IMR-90 (cell line): ENCODE measurements around the gene MRTFA. TPM values are rescaled to one million over a fixed set of nuclear protein-coding genes. Genes with fewer than 3 reads are reported as not detected.
"Not testable (repeated sequence)": the region's sequence is repeated elsewhere in the genome, so short reads cannot be mapped to it uniquely, and the experiment has no call there.

Experiments used
- ATAC-seq: fragments of 200-7000 bp; cut with Tn5 transposase; 2 replicates; pipeline ENCODE4 v1.9.1; 2020; ENCODE audit warnings: low read depth, mild to moderate bottlenecking, moderate library complexity
- BruUV-seq: library from RNA; stranded (reverse); fragments of 400-500 nt; replicated peaks from 2 replicates; lab custom pipeline; 2021; lab: Mats Ljungman, UMichigan
- CTCF ChIA-PET: fragments of 300-600 bp; formaldehyde crosslinking; extraction: SDS; loops from one replicate; lab custom pipeline; 2021; ENCODE audit warnings: antibody characterized with exemption; lab: Yijun Ruan, JAX
- POLR2A ChIA-PET: fragments of 300-600 bp; sonication (Branson Sonifier 250); formaldehyde crosslinking; loops from one replicate; lab custom pipeline; 2022; ENCODE audit warnings: antibody characterized with exemption; ENCODE audit not compliant: unreplicated experiment; lab: Charles Lee
- DNase-seq: peaks from one replicate; pipeline ENCODE4 v3.0.0; 2013
- H2AFZ ChIP-seq: replicated peaks from 2 replicates; pipeline ENCODE3; 2013; ENCODE audit warnings: low read length, mild to moderate bottlenecking; ENCODE audit not compliant: poor library complexity
- H2AK5ac ChIP-seq: 2 replicates; pipeline ENCODE4 v1.6.1; 2013; ENCODE audit warnings: low read depth, low read length, inconsistent platforms
- H2AK9ac ChIP-seq: replicated peaks from 2 replicates; pipeline ENCODE3; 2013; ENCODE audit warnings: mild to moderate bottlenecking, low read depth, low read length, moderate library complexity; ENCODE audit not compliant: poor library complexity
- H2BK120ac ChIP-seq: 2 replicates; pipeline ENCODE4 v1.6.1; 2013; ENCODE audit warnings: low read depth, low read length, inconsistent platforms
- H2BK15ac ChIP-seq: 3 replicates; pipeline ENCODE4 v1.6.1; 2013; ENCODE audit warnings: low read depth, low read length, inconsistent platforms
- H2BK20ac ChIP-seq: 2 replicates; pipeline ENCODE4 v1.6.1; 2013; ENCODE audit warnings: low read depth, mild to moderate bottlenecking, inconsistent platforms, low read length, moderate library complexity
- H2BK5ac ChIP-seq: 2 replicates; pipeline ENCODE4 v1.6.1; 2013; ENCODE audit warnings: mild to moderate bottlenecking, low read depth, low read length, inconsistent platforms; ENCODE audit not compliant: poor library complexity, severe bottlenecking
- H3K14ac ChIP-seq: replicated peaks from 2 replicates; pipeline ENCODE4 v1.6.1; 2013; ENCODE audit warnings: low read depth, low read length, inconsistent platforms
- H3K18ac ChIP-seq: 2 replicates; pipeline ENCODE4 v1.6.1; 2013; ENCODE audit warnings: low read depth, low read length, control low read depth
- H3K23ac ChIP-seq: 2 replicates; pipeline ENCODE4 v1.6.1; 2013; ENCODE audit warnings: low read depth, low read length, inconsistent platforms
- H3K27ac ChIP-seq: 2 replicates; pipeline ENCODE4 v1.5.1; 2013; ENCODE audit warnings: mild to moderate bottlenecking, control low read depth, low read length; ENCODE audit not compliant: insufficient read depth
- H3K27me3 ChIP-seq: 2 replicates; pipeline ENCODE4 v1.6.1; 2013; ENCODE audit warnings: low read length; ENCODE audit not compliant: control insufficient read depth, insufficient read depth
- H3K36me3 ChIP-seq: 2 replicates; pipeline ENCODE4 v1.6.1; 2013; ENCODE audit warnings: low read length, mixed read lengths; ENCODE audit not compliant: control insufficient read depth, insufficient read depth
- H3K4ac ChIP-seq: 2 replicates; pipeline ENCODE4 v1.6.1; 2013; ENCODE audit warnings: low read depth, low read length, inconsistent platforms
- H3K4me1 ChIP-seq: 2 replicates; pipeline ENCODE4 v1.6.1; 2013; ENCODE audit warnings: low read length, mixed read lengths; ENCODE audit not compliant: control insufficient read depth, insufficient read depth
- H3K4me2 ChIP-seq: 2 replicates; pipeline ENCODE4 v1.6.1; 2013; ENCODE audit warnings: low read depth, mild to moderate bottlenecking, control low read depth, low read length, moderate library complexity
- H3K4me3 ChIP-seq: 2 replicates; pipeline ENCODE4 v1.5.1; 2013; ENCODE audit warnings: low read depth, mild to moderate bottlenecking, control low read depth, low read length, moderate library complexity; ENCODE audit not compliant: insufficient read depth
- H3K56ac ChIP-seq: 2 replicates; pipeline ENCODE4 v1.6.1; 2013; ENCODE audit warnings: low read length, inconsistent platforms; ENCODE audit not compliant: insufficient read depth; ENCODE audit errors: extremely low read depth
- H3K79me1 ChIP-seq, 2 experiments: 2 replicates each; pipeline ENCODE4 v1.6.1; 2013; ENCODE audit warnings: low read length in 2 of 2, inconsistent platforms in 1 of 2, low read depth in 1 of 2
- H3K9ac ChIP-seq: 2 replicates; pipeline ENCODE4 v1.6.1; 2013; ENCODE audit warnings: low read depth, low read length, control low read depth
- H3K9me1 ChIP-seq: 2 replicates; pipeline ENCODE4 v1.6.1; 2013; ENCODE audit warnings: low read length, inconsistent platforms; ENCODE audit not compliant: insufficient read depth
- H3K9me3 ChIP-seq: 2 replicates; pipeline ENCODE4 v1.6.1; 2013; ENCODE audit warnings: low read length; ENCODE audit not compliant: control insufficient read depth, insufficient read depth
- H4K20me1 ChIP-seq: 2 replicates; pipeline ENCODE4 v1.6.1; 2013; ENCODE audit warnings: low read length, inconsistent platforms; ENCODE audit not compliant: insufficient read depth
- H4K5ac ChIP-seq: 2 replicates; pipeline ENCODE4 v1.6.1; 2013; ENCODE audit warnings: mild to moderate bottlenecking, low read depth, low read length, control low read depth
- H4K8ac ChIP-seq, 2 experiments: 2 replicates each; pipeline ENCODE4 v1.6.1; 2013; ENCODE audit warnings: low read depth in 2 of 2, low read length in 2 of 2, control low read depth in 1 of 2, inconsistent platforms in 1 of 2
- H4K91ac ChIP-seq: 2 replicates; pipeline ENCODE4 v1.6.1; 2013; ENCODE audit warnings: low read depth, low read length, inconsistent platforms; ENCODE audit not compliant: insufficient read depth
- CHD1 ChIP-seq: IDR thresholded peaks from 2 replicates; pipeline ENCODE4 v1.6.1; 2012; ENCODE audit warnings: low read depth, low read length, improper control_type of control experiment
- MAFK ChIP-seq: IDR thresholded peaks from 2 replicates; pipeline ENCODE4 v1.6.1; 2012; ENCODE audit warnings: low read depth, low read length, improper control_type of control experiment
- SMC3 ChIP-seq: fragments of 150-350 bp; IDR thresholded peaks from 2 replicates; pipeline ENCODE4 v1.6.1; 2016; ENCODE audit warnings: low read depth, mild to moderate bottlenecking, antibody characterized with exemption, low read length, moderate library complexity
- WGBS, 2 experiments: methylation state at CpG; one replicate each; pipeline versions ENCODE4 v1.1.5 to v1.1.7; 2013; ENCODE audit warnings: missing lambda C conversion rate in 2 of 2; ENCODE audit not compliant: insufficient read length in 1 of 2; ENCODE audit errors: extremely low coverage in 2 of 2; 5-methylcytosine and 5-hydroxymethylcytosine counted together
- dilution Hi-C: fragments of 300-500 bp; cut with HindIII; formaldehyde crosslinking; loops from one replicate; pipeline ENCODE4 v1.14.3; 2018; ENCODE audit warnings: low sequenced_read_pairs; ENCODE audit not compliant: unreplicated experiment
- in situ Hi-C: fragments of 300-500 bp; cut with MboI; formaldehyde crosslinking; loops from 3 replicates; pipeline ENCODE4 v1.14.3; 2019; ENCODE audit warnings: low sequenced_read_pairs, inconsistent platforms, mixed read lengths
- intact Hi-C: fragments of 100-400 bp; cut with micrococcal nuclease; formaldehyde crosslinking; loops from 2 replicates; pipeline ENCODE4 v1.10.0; 2022
- polyA plus RNA-seq, 3 experiments: library from polyadenylated mRNA; depleted of rRNA; stranded (reverse); fragments of >200 nt; gene quantifications; 2 replicates each; pipeline ENCODE4 v1.2.3, GENCODE V29; 2012; ENCODE audit warnings: low replicate concordance in 1 of 3
- total RNA-seq: library from RNA; depleted of rRNA; stranded (reverse); fragments of >200 nt; gene quantifications from 2 replicates; pipeline ENCODE4 v1.2.3, GENCODE V29; 2012
- TF ChIP-seq, protein P1 (sequence below): fragments of 150-350 bp; IDR thresholded peaks from 2 replicates; pipeline ENCODE4 v1.6.1; 2016; ENCODE audit warnings: low read depth, mild to moderate bottlenecking, low read length, moderate library complexity, borderline replicate concordance

The MRTFA gene
- total and polyA plus RNA-seq, 2 of the 4 experiments (the other 2 are of a cell fraction): 12.5 to 17.2 TPM

DNA sequence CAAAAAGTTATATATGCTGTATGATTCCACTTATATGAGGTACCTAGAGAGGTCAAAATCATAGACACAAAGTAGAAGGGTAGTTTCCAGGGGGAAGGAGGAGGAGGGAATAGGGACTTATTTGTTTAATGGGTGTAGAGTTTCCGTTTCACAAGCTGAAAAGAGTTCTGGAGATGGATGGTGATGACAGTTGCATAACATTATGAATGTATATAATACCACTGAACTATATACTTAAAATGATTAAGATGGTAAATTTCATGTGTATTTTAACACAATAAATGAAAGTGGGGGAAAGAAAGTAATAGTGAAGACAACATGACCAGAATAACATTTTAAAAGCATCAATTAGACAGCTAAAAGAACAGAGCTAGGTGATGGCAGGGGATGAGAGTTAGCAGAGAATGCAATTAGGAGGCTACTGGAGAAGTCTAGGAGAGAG lies 51.2 kb downstream of the MRTFA start:
- WGBS, 2 experiments: no CpG with 5 or more reads among the region's 1 CpG
- no peak overlapping the region for H3K4me2 ChIP-seq
- intact Hi-C loops: no loop called here
- no peak overlapping the region for H2AFZ ChIP-seq
- DNase-seq (no peak), ATAC-seq (no peak)
- POLR2A ChIA-PET: no interaction called here
- peaks cover 6% of the 10 kb centered on the region for H3K36me3 ChIP-seq
- H3K9ac ChIP-seq: no peak overlapping the region
- peaks cover 46% of the 10 kb centered on the region for H4K20me1 ChIP-seq
- no peak overlapping the region for H4K8ac ChIP-seq
- H3K23ac ChIP-seq: no peak overlapping the region
- H2BK120ac ChIP-seq: no peak overlapping the region
- TF ChIP-seq SMC3 (no peak), CHD1 (no peak), MAFK (no peak)
- TF ChIP-seq, protein P1, sequence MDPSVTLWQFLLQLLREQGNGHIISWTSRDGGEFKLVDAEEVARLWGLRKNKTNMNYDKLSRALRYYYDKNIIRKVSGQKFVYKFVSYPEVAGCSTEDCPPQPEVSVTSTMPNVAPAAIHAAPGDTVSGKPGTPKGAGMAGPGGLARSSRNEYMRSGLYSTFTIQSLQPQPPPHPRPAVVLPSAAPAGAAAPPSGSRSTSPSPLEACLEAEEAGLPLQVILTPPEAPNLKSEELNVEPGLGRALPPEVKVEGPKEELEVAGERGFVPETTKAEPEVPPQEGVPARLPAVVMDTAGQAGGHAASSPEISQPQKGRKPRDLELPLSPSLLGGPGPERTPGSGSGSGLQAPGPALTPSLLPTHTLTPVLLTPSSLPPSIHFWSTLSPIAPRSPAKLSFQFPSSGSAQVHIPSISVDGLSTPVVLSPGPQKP: no peak
- H3K79me1 ChIP-seq: peaks cover 21 to 86% of the 10 kb centered on the region in 2 experiments
- CTCF ChIA-PET: no interaction called here
- BruUV-seq: no TSS peak
- H3K4me1 ChIP-seq: peaks cover 15% of the 10 kb centered on the region
- peaks cover 22% of the 10 kb centered on the region for H3K9me1 ChIP-seq
- no peak overlapping the region for H3K27ac ChIP-seq
- no peak overlapping the region for H3K4me3 ChIP-seq
- no peak overlapping the region for H2AK5ac ChIP-seq
- H4K91ac ChIP-seq: no peak overlapping the region
- H3K56ac ChIP-seq: no peak overlapping the region
- H2BK5ac ChIP-seq: no peak overlapping the region
- dilution Hi-C loops: no loop called here
- no peak overlapping the region for H2BK15ac ChIP-seq
- H3K9me3 ChIP-seq: no peaks in the 10 kb centered on the region
- no peak overlapping the region for H3K14ac ChIP-seq
- H2AK9ac ChIP-seq: no peak overlapping the region
- H3K4ac ChIP-seq: no peak overlapping the region
- no peaks in the 10 kb centered on the region for H3K27me3 ChIP-seq
- no peak overlapping the region for H4K5ac ChIP-seq
- H2BK20ac ChIP-seq: no peak overlapping the region
- no peak overlapping the region for H3K18ac ChIP-seq
- in situ Hi-C loops: no loop called here

DNA sequence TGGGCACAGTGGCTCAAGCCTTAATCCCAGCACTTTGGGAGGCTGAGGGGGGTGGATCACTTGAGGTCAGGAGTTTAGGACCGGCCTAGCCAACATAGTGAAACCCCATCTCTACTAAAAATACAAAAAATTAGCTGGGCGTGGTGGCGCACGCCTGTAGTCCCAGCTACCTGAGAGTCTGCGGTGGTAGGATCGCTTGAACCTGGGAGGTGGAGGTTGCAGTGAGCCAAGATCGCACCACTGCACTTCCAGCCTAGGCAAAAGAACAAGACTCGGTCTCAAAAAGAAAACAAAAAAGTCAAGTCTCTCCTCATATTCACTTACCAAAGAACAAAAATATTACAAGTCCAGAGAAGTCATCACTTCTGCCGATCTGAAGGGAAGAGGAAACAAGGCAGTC lies 51.8 kb downstream of the MRTFA start:
- H2BK15ac ChIP-seq, H2BK5ac ChIP-seq, H2BK20ac ChIP-seq, CTCF ChIA-PET, in situ Hi-C loops, BruUV-seq, H3K14ac ChIP-seq, POLR2A ChIA-PET, H3K27ac ChIP-seq, intact Hi-C loops, H3K9me3 ChIP-seq, H2AK5ac ChIP-seq, H2BK120ac ChIP-seq, ATAC-seq, H4K5ac ChIP-seq, H3K23ac ChIP-seq, DNase-seq, H3K4ac ChIP-seq, H3K27me3 ChIP-seq, H3K18ac ChIP-seq, H2AK9ac ChIP-seq, H3K36me3 ChIP-seq, H3K56ac ChIP-seq, H3K4me2 ChIP-seq, H4K8ac ChIP-seq, dilution Hi-C loops, H4K91ac ChIP-seq, H3K9ac ChIP-seq, H2AFZ ChIP-seq, H3K4me3 ChIP-seq: not testable (repeated sequence)
- peaks cover 23 to 84% of the 10 kb centered on the region in 2 experiments for H3K79me1 ChIP-seq
- WGBS, 2 experiments: no CpG with 5 or more reads among the region's 9 CpGs
- peaks cover 22% of the 10 kb centered on the region for H3K9me1 ChIP-seq
- peaks cover 15% of the 10 kb centered on the region for H3K4me1 ChIP-seq
- peaks cover 44% of the 10 kb centered on the region for H4K20me1 ChIP-seq
